Fibroblast of skin of back (primary cell): ENCODE data around the gene HUS1B.

Experiments
- DNase-seq: peaks from one replicate; pipeline ENCODE4 v3.0.0-alpha.2; 2013

HUS1B gene

DNA sequence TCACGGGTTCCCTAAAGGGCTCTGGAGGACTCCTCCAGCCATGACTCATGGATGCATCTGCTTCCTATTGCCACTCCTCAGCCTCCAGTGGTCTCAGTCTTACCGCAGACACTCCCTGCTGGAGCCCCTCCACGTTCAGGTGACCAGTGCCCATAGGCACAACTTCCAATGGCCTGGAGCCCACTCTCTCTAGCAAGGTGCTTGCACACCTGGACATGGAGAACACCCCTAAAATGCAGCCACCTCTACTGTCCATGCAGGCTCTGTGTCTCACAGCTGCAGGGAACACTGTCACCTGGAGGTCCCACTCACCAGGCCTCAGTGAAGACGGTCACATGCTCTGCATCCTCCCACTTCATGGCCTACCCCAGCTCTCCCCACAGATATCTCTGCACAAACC, 36.0 kb downstream of the HUS1B start:
- no peak for DNase-seq

GRCh38 chr6:620166-620565, 36.7 kb downstream of the HUS1B start:
- no peak for DNase-seq

DNA sequence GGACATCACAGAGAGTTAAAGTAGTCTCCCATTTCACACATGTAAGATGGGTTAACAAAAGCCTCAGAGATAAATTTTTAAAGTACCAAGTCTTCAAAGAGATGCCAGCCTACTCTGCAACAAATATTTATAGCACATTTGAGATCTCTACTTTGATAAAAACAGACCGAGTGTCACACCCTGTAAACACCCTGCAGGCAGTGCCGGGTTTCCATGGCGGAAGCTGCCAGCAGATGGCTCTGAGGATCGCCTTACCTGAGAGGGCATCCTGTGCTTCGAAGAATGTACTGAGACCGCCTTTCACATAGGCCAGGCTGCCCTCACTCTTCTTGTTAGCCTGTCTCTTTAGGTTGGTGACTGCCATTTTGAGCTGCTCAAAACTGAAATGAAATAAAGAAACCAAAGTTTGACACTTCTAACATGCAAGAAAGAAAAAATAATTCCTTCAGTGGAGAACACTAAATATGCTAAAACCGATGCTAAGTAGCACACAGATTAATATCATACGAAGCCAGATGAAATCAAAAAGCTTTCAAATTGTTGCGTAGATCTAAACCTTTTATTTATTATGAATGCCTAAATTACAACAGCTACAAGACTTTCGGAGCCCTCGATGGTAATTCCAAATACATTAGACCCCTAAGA, 39.3 kb downstream of the HUS1B start:
- no peak for DNase-seq

GRCh38 chr6:613981-614380, 42.9 kb downstream of the HUS1B start:
- no peak for DNase-seq

DNA sequence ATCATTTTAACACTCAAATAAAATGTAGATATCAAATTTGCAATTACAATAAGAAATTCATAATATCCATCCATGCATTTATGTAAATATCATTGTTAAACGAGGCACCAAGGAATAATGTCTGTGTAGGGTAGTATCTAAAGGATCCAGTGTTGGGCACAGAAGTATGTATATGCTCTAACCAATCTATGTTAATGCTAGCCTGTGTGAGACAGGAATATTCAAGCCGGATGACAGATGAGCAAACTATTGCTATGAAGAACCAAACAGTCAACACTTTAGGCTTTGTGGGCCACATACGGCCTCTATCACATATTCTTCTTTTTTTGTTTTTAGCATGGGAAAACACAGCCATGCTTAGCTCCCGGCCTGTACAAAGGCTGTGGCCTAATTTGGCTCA, 45.0 kb downstream of the HUS1B start:
- no peak for DNase-seq

DNA sequence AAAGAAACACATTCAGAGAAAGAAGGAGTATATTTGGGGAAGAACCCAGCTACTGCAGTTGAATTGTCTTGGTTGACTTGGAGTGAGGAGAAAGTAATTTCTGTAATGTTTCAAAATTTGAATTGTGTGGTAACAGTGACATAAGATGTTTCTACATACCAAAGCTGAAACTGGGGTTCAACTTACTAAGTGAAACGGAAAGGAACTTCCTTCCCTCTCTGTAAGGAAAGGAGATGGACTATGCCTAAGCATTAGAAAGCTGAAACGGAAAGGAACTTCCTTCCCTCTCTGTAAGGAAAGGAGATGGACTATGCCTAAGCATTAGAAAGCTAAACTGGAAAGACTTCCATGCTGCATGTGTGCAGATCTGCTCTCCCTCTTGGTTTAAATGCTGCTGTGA, 46.0 kb downstream of the HUS1B start:
- DNase-seq = no peak

DNA sequence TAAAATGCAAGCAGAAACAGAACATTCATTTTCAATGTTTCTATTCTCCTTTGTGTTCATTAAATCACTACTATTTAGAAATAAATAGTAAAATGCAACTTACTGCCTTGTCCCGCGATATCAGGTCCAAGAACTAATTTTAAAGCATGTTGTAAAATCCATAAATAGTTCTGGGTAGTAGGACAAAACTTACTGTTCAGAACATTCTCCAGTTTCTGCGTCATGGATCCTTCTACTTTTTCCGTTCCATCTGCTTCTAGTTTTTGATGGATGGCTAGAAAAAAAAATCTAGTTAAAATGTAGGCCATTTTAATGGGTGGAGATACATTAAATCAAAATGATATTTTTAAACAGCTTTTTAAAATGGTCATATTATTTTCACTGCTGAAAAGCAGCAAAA, 47.0 kb downstream of the HUS1B start:
- DNase-seq = no peak

DNA sequence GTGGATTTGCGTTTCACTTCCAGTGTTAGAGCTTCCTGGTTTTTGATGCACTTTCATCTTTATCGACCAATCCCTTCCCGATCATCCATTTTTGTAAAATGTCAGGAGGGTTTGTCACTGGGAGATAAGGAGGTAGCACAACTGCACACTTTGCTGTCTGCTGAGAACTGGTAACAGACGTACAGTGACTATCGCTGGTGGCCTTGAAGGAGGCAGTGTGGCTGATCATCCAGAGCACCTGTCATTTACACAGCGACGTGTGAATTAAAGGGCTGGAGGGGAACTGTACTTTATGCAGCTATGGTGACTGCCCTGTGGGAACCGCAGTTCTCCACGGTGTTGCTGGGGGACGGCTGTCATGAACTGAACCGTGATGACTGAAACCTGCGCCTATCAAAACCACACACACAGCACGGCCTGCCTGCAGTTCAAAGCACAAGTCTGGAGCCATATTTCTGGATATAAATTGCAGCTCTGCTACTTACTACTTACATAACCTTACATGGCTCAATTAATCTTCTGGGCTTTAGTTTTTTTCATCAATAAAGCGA, 50.0 kb downstream of the HUS1B start:
- DNase-seq = no peak
